K562 (cell line): ENCODE measurements around the gene HOXB3. TPM values are rescaled to one million over a fixed set of nuclear protein-coding genes. Genes with fewer than 3 reads are reported as not detected.
A peak's percentile ranks its signal among the peaks of the same experiment; 100 is the strongest.

ENCODE experiments used
- ATAC-seq: fragments of 200-7000 bp; cut with Tn5 transposase; 3 replicates; pipeline ENCODE4 v1.9.1; 2020; ENCODE audit warnings: moderate library complexity
- BruUV-seq: library from RNA; stranded (reverse); fragments of 400-500 nt; replicated peaks from 2 replicates; lab custom pipeline; 2021; lab: Mats Ljungman, UMichigan
- CTCF ChIA-PET: fragments of 300-600 bp; formaldehyde crosslinking; extraction: SDS; loops from one replicate; lab custom pipeline; 2021; ENCODE audit warnings: low intra/inter-chr PET ratio; lab: Yijun Ruan, JAX
- POLR2A ChIA-PET: fragments of 300-600, 350-650 bp; sonication (Branson Sonifier 250); formaldehyde crosslinking; extraction: SDS; loops from one replicate; lab custom pipeline; 2021; ENCODE audit warnings: antibody characterized with exemption, inconsistent platforms; lab: Yijun Ruan, JAX
- DNase-seq, 4 experiments: peaks; one replicate each; pipeline versions ENCODE4 v3.0.0 to v3.0.0-alpha.2; 2011 to 2018; ENCODE audit warnings: low spot score in 3 of 4, mixed read lengths in 3 of 4; ENCODE audit errors: extremely low read depth in 1 of 4
- FAIRE-seq: peaks from 2 replicates; lab custom pipeline; 2011; peaks lifted over from hg19 to GRCh38; lab: Jason Lieb, UNC
- H2AFZ ChIP-seq: 2 replicates; pipeline ENCODE4 v1.6.0; 2011; ENCODE audit warnings: low read depth, low read length, control low read depth, inconsistent platforms
- H3K27ac ChIP-seq: fragments of 200-600 bp; 3 replicates; pipeline ENCODE4 v1.8.0; 2011; ENCODE audit warnings: low read depth, mild to moderate bottlenecking, control low read depth, inconsistent platforms, low read length, moderate library complexity, mixed read lengths; ENCODE audit errors: extremely low read depth
- H3K27me3 ChIP-seq, 2 experiments: fragments of 300-600 bp in 1 of 2; 2 replicates in 1 of 2; 3 replicates in 1 of 2; pipeline versions ENCODE4 v1.6.0 to v1.8.0; 2011; ENCODE audit warnings: inconsistent platforms in 2 of 2, low read length in 2 of 2, mild to moderate bottlenecking in 1 of 2, mixed read lengths in 1 of 2, moderate library complexity in 1 of 2; ENCODE audit not compliant: control insufficient read depth in 2 of 2, insufficient read depth in 2 of 2
- H3K36me3 ChIP-seq: fragments of 300-600 bp; 3 replicates; pipeline ENCODE4 v1.8.0; 2011; ENCODE audit warnings: mild to moderate bottlenecking, low read length, inconsistent platforms; ENCODE audit not compliant: control insufficient read depth, insufficient read depth
- H3K4me1 ChIP-seq, 2 experiments: fragments of 200-600 bp in 1 of 2; replicated peaks in 1 of 2; 2 replicates in 1 of 2; 3 replicates in 1 of 2; pipeline versions ENCODE4 v1.5.1 to v1.8.0; 2011; ENCODE audit warnings: inconsistent platforms in 2 of 2, low read length in 2 of 2, mild to moderate bottlenecking in 1 of 2, mixed read lengths in 1 of 2, moderate library complexity in 1 of 2; ENCODE audit not compliant: control insufficient read depth in 2 of 2, insufficient read depth in 2 of 2
- H3K4me2 ChIP-seq: 2 replicates; pipeline ENCODE4 v1.6.1; 2011; ENCODE audit warnings: low read length, control low read depth, inconsistent platforms, mixed read lengths; ENCODE audit not compliant: insufficient read depth
- H3K4me3 ChIP-seq: fragments of 200-600 bp; sonication (generic), shearing (Covaris generic); 2 replicates; pipeline ENCODE4 v1.5.1; 2016; ENCODE audit warnings: control low read depth, inconsistent platforms
- H3K79me2 ChIP-seq: fragments of 200-600 bp; 3 replicates; pipeline ENCODE4 v1.8.0; 2011; ENCODE audit warnings: low read length, inconsistent platforms; ENCODE audit not compliant: control insufficient read depth, insufficient read depth
- H3K9ac ChIP-seq, 2 experiments: 2 replicates each; pipeline versions ENCODE4 v1.6.0 to v1.6.1; 2011; ENCODE audit warnings: low read depth in 2 of 2, low read length in 2 of 2, control low read depth in 1 of 2, inconsistent platforms in 1 of 2, mild to moderate bottlenecking in 1 of 2, mixed read lengths in 1 of 2; ENCODE audit not compliant: insufficient read depth in 1 of 2
- H3K9me1 ChIP-seq: one replicate; pipeline ENCODE4 v1.6.0; 2011; ENCODE audit warnings: inconsistent platforms, mild to moderate bottlenecking, low read length, moderate library complexity; ENCODE audit not compliant: control insufficient read depth, insufficient read depth
- H3K9me3 ChIP-seq: replicated peaks from 2 replicates; pipeline ENCODE4 v1.5.1; 2011; ENCODE audit warnings: low read depth, low read length, inconsistent platforms; ENCODE audit not compliant: control insufficient read depth, insufficient read depth
- H4K20me1 ChIP-seq: replicated peaks from 2 replicates; pipeline ENCODE4 v1.6.1; 2011; ENCODE audit warnings: low read length, inconsistent platforms, mixed read lengths; ENCODE audit not compliant: control insufficient read depth, insufficient read depth
- CLOCK ChIP-seq: fragments of 250-450 bp; sonication (Bioruptor Pico); IDR thresholded peaks from 2 replicates; pipeline ENCODE4 v1.4.0; 2020; ENCODE audit warnings: mild to moderate bottlenecking, moderate library complexity, borderline replicate concordance
- CUX1 ChIP-seq: fragments of 200-800 bp; sonication (Bioruptor generic); IDR thresholded peaks from 2 replicates; pipeline ENCODE4 v1.6.1; 2016; ENCODE audit warnings: missing genetic modification characterization, missing compliant biosample characterization
- DMBX1 ChIP-seq: fragments of 250-450 bp; sonication (Bioruptor Pico); IDR thresholded peaks from 2 replicates; pipeline ENCODE4 v1.8.0; 2022; ENCODE audit warnings: inconsistent platforms, mild to moderate bottlenecking, moderate library complexity, borderline replicate concordance
- EGR1 ChIP-seq: fragments of 450-650 bp; conservative IDR thresholded peaks from 2 replicates; pipeline ENCODE4 v1.6.1; 2017; ENCODE audit warnings: mild to moderate bottlenecking
- FOXP1 ChIP-seq: sonication (generic); formaldehyde crosslinking; IDR thresholded peaks from 2 replicates; pipeline ENCODE4 v1.8.0; 2022; ENCODE audit warnings: mild to moderate bottlenecking, missing genetic modification reagents
- GABPB2 ChIP-seq: fragments of 250-450 bp; sonication (Bioruptor Pico); conservative IDR thresholded peaks from 2 replicates; pipeline ENCODE4 v1.5.1; 2021; ENCODE audit warnings: mild to moderate bottlenecking
- JUND ChIP-seq, 2 experiments: IDR thresholded peaks; 2 replicates in 1 of 2; 3 replicates in 1 of 2; pipeline ENCODE4 v1.6.1; 2011; ENCODE audit warnings: borderline replicate concordance in 2 of 2, low read depth in 2 of 2, low read length in 2 of 2, improper control_type of control experiment in 1 of 2, missing biosample characterization in 1 of 2, missing genetic modification characterization in 1 of 2, missing genetic modification reagents in 1 of 2
- POLR2AphosphoS5 ChIP-seq: IDR thresholded peaks from 2 replicates; pipeline ENCODE4 v1.6.1; 2011; ENCODE audit warnings: mild to moderate bottlenecking, low read depth, low read length, moderate library complexity; ENCODE audit not compliant: control insufficient read depth, insufficient read depth
- POLR2G ChIP-seq: fragments of 200-400 bp; formaldehyde crosslinking; IDR thresholded peaks from 2 replicates; pipeline ENCODE4 v1.6.1; 2017; ENCODE audit warnings: low read depth, mild to moderate bottlenecking, antibody characterized with exemption, low read length, moderate library complexity
- SMAD2 ChIP-seq: fragments of 150-350 bp; IDR thresholded peaks from 2 replicates; pipeline ENCODE4 v1.6.1; 2014; ENCODE audit warnings: low read depth, mild to moderate bottlenecking, low read length
- XRCC3 ChIP-seq: fragments of 450-650 bp; IDR thresholded peaks from 2 replicates; pipeline ENCODE4 v1.6.1; 2017; ENCODE audit warnings: mild to moderate bottlenecking, moderate library complexity
- WGBS: fragments of 100-300 bp; shearing (Covaris generic); methylation state at CpG from one replicate; pipeline ENCODE4 v1.1.6; 2016; ENCODE audit warnings: low coverage, mixed read lengths; ENCODE audit not compliant: insufficient coverage; ENCODE audit errors: missing lambda C conversion rate; 5-methylcytosine and 5-hydroxymethylcytosine counted together
- in situ Hi-C: fragments of 300-500 bp; cut with MboI; formaldehyde crosslinking; loops from 4 replicates; pipeline ENCODE4 v1.15.0; 2018; ENCODE audit warnings: inconsistent platforms, mixed read lengths
- intact Hi-C: fragments of 100-400 bp; cut with micrococcal nuclease; formaldehyde crosslinking; loops from 2 replicates; pipeline ENCODE4 v1.14.2; 2022
- polyA plus RNA-seq, 8 experiments: library from polyadenylated mRNA; depleted of rRNA in 4 of 8; stranded (reverse) in 5 of 8; unstranded in 3 of 8; fragments of >200 nt; fragmentation: Nextera tagmentation in 2 of 8; fragmentation: Illumina TruSeq in 1 of 8; extraction: Ambion mirVana in 2 of 8; extraction: Trizol in 1 of 8; gene quantifications; 2 replicates each; pipeline versions ENCODE4 v1.2.1 to v1.2.3, GENCODE V29; 2011 to 2014; ENCODE audit warnings: inconsistent platforms in 1 of 8, missing spikeins in 1 of 8
- total RNA-seq, 7 experiments: library from RNA; depleted of rRNA in 6 of 7; stranded (reverse); fragments of >200 nt in 6 of 7; fragmentation: Illumina TruSeq in 2 of 7; extraction: Trizol in 2 of 7; gene quantifications; 2 replicates each; pipeline versions ENCODE4 v1.2.1 to v1.2.3, GENCODE V29; 2011 to 2021; ENCODE audit warnings: low replicate concordance in 1 of 7

Gene HOXB3
- total and polyA plus RNA-seq, 9 of the 15 experiments (the other 6 are each of a cell fraction or from before 2014, with no cell fraction given), result 2.4 to 41.3 (median 20.2) TPM

DNA sequence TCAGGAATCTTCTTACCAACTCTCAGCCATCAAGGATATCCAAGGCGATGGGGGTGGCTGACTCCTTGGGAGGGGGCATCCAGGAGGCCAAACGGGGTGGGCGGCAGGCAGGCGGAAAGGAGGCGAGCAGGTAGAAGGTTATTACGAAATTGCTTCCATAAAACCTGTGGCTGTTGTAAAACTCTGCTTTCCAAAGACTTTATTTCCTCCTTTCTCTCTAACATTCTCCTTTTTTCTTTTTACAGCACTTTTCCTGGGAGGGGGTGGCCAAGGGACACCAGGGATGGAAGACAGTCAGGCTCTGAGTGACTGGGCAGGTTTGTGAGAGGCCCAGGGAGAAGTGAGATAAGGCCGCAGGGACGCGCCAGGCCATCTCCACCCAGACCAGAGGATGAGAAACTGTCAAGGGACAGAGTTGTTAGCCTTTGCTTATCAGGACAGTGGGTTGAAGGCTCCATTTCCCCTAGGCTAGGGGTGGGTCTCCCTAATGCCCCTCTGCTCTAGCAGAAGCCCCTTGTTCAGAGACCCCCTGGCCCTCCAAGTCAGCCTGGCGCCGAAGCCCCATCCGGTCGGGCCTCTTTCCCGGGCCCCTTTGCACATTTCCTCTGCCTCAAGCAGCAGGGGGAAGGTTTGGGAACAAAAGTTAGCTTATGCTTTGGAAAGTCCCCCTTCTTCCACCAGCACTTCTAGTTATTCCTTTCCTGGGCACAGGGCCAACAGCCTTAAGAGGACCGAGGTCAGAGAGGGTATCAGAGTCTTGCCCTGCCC, 41.1 kb upstream of the HOXB3 start:
- Histone ChIP-seq H4K20me1 (no peaks in the 10 kb centered on the region), H3K4me3 (peak overlapping the region; percentile 97), H3K4me2 (peak overlapping the region; percentile 99), H3K79me2 (peaks cover 57% of the 10 kb centered on the region), H3K9me1 (no peaks in the 10 kb centered on the region), H3K27me3 (no peaks in the 10 kb centered on the region), H3K9me3 (no peaks in the 10 kb centered on the region), H3K27ac (peak overlapping the region; percentile 97), H3K4me1 (peaks cover 46 to 71% of the 10 kb centered on the region in 2 experiments), H3K9ac (peak overlapping the region; percentile 82 to 95), H3K36me3 (peaks cover 8% of the 10 kb centered on the region; the same call in 1 of the 3 replicates), H2AFZ (peak overlapping the region; percentile 3; the same call in 1 of the 2 replicates)
- CTCF ChIA-PET, result interaction anchor here (0.6 kb wide), 1 partner anchor 304 kb away, joined by 4 read pairs; no protein-coding TSS in a partner anchor
- BruUV-seq, result no TSS peak
- peak; percentile 97 for FAIRE-seq
- POLR2A ChIA-PET, result interaction anchor here (0.8 to 2.5 kb wide), 5 partner anchors 8 to 13 kb away, joined by 3 to 21 read pairs (median 4); no protein-coding TSS in a partner anchor
- intact Hi-C loops (no loop called here), in situ Hi-C loops (no loop called here)
- ATAC-seq, result peak; percentile 71
- 5% methylated on average over 15 of the region's 15 CpGs for WGBS
- peak; percentile 79 to 93 (median 86) for DNase-seq
- TF ChIP-seq SMAD2 (no peak), POLR2AphosphoS5 (peak; percentile 72; the same call in 1 of the 2 replicates), XRCC3 (no peak), POLR2G (peak; percentile 56), DMBX1 (CRISPR knock-in tag) (0 out of 2 replicates have a peak, but pooled peaks have one; percentile 45), FOXP1 (CRISPR knock-in tag) (0 out of 2 replicates have a peak, but pooled peaks have one; percentile 25), CUX1 (no peak), GABPB2 (CRISPR knock-in tag) (no peak), EGR1 (peak; percentile 33), JUND (IDR thresholded peaks at IDR 0.05; ENCODE audit: borderline replicate concordance, low read depth, low read length) (peak; percentile 69), JUND (tag; IDR thresholded peaks at IDR 0.05; ENCODE audit: borderline replicate concordance, low read depth, low read length) (peak; percentile 70; the same call in 2 of the 3 replicates), CLOCK (no peak)
